Hepatic stellate cell (primary cell): ENCODE results near the gene TMEM50B.
"Not testable (repeated sequence)": the region's sequence is repeated elsewhere in the genome, so short reads cannot be mapped to it uniquely, and the experiment has no call there.

Experiments
- DNase-seq: peaks from one replicate; pipeline ENCODE4 v3.0.0; 2011; ENCODE audit warnings: low spot score

The TMEM50B gene

GRCh38 chr21:33479679-33480480, at the start of gene TMEM50B:
TMEM50B (minus strand) TSS chr21:33479974; CDS start chr21:33468885, 11,089 bp downstream.
- peak; percentile 95 for DNase-seq

GRCh38 chr21:33522953-33523349, 43.2 kb upstream of the TMEM50B start:
- DNase-seq: no peak

- no peak for DNase-seq
These were observed 42.7 kb upstream of the TMEM50B start for GRCh38 chr21:33522297-33522952.

GRCh38 chr21:33518899-33519298, 39.1 kb upstream of the TMEM50B start:
- DNase-seq: no peak

- DNase-seq: no peak
These were observed 34.5 kb upstream of the TMEM50B start for GRCh38 chr21:33514229-33514628.

GRCh38 chr21:33512481-33512880, 32.7 kb upstream of the TMEM50B start:
- no peak for DNase-seq

GRCh38 chr21:33511639-33512038, 31.9 kb upstream of the TMEM50B start:
- no peak for DNase-seq

- no peak for DNase-seq
These were observed 31.1 kb upstream of the TMEM50B start for GRCh38 chr21:33510826-33511225.

GRCh38 chr21:33507003-33507402, 27.2 kb upstream of the TMEM50B start:
- DNase-seq: not testable (repeated sequence)

GRCh38 chr21:33505833-33506232, 26.1 kb upstream of the TMEM50B start:
- no peak for DNase-seq

GRCh38 chr21:33496345-33496744, 16.6 kb upstream of the TMEM50B start:
- DNase-seq: no peak

- no peak for DNase-seq
These were observed 16.0 kb upstream of the TMEM50B start for GRCh38 chr21:33495743-33496142.

- DNase-seq: no peak
These were observed 14.0 kb upstream of the TMEM50B start for GRCh38 chr21:33493756-33494155.

- no peak for DNase-seq
These were observed 12.8 kb upstream of the TMEM50B start for GRCh38 chr21:33492571-33492970.

GRCh38 chr21:33491373-33492102, 11.8 kb upstream of the TMEM50B start, which contains the start of gene DNAJC28:
DNAJC28 (minus strand) TSS chr21:33491716; CDS start chr21:33489393, 2,323 bp downstream.
- DNase-seq: peak; percentile 94

- DNase-seq: no peak
These were observed 11.2 kb upstream of the TMEM50B start for GRCh38 chr21:33490991-33491372.

- DNase-seq: no peak
These were observed 9.2 kb upstream of the TMEM50B start for GRCh38 chr21:33488936-33489335.

- DNase-seq: no peak
These were observed 8.2 kb upstream of the TMEM50B start for GRCh38 chr21:33487996-33488395.

GRCh38 chr21:33481314-33481943, 1.7 kb upstream of the TMEM50B start:
- DNase-seq: no peak

GRCh38 chr21:33480481-33481103, 818 bp upstream of the TMEM50B start:
- DNase-seq: no peak

- DNase-seq: peak; percentile 53
These were observed 667 bp downstream of the TMEM50B start for GRCh38 chr21:33478935-33479678.
